ENCODE results near the gene HLTF. TPM values are rescaled to one million over a fixed set of nuclear protein-coding genes. Genes with fewer than 3 reads are reported as not detected.

Gene HLTF
- total RNA-seq, 3 donors from 2014 or later = 9.7 to 25.4 (median 12.1) TPM

GRCh38 chr3:149058602-149059001 is 27.7 kb downstream of the HLTF start:
- ATAC-seq (no peak), DNase-seq (no peak)
- no peaks in the 10 kb centered on the region for H3K4me1 ChIP-seq (ENCODE audit: low read depth)
- intact Hi-C loops (cut with DNase I, micrococcal nuclease) = no loop called here
- no peak for TF ChIP-seq CTCF (IDR thresholded peaks at IDR 0.05)
- H3K9me3 ChIP-seq = no peaks in the 10 kb centered on the region
- H3K36me3 ChIP-seq (ENCODE audit: low read depth) = no peaks in the 10 kb centered on the region
- no peak overlapping the region for H3K4me3 ChIP-seq

- DNase-seq (no peak), ATAC-seq (no peak)
- no peak for TF ChIP-seq CTCF (IDR thresholded peaks at IDR 0.05)
- Histone ChIP-seq H3K9me3 (no peaks in the 10 kb centered on the region), H3K36me3 (ENCODE audit: low read depth) (no peaks in the 10 kb centered on the region), H3K4me3 (no peak overlapping the region), H3K4me1 (ENCODE audit: low read depth) (no peaks in the 10 kb centered on the region)
- intact Hi-C loops (cut with DNase I, micrococcal nuclease) = no loop called here
Observed at GRCh38 chr3:149058198-149058597, 28.1 kb downstream of the HLTF start.

- no peak for TF ChIP-seq CTCF (IDR thresholded peaks at IDR 0.05)
- DNase-seq (no peak), ATAC-seq (no peak)
- H3K4me3 ChIP-seq = no peak overlapping the region
- H3K9me3 ChIP-seq = no peaks in the 10 kb centered on the region
- no peaks in the 10 kb centered on the region for H3K36me3 ChIP-seq (ENCODE audit: low read depth)
- intact Hi-C loops (cut with DNase I, micrococcal nuclease) = no loop called here
- H3K4me1 ChIP-seq (ENCODE audit: low read depth) = no peaks in the 10 kb centered on the region
Observed at GRCh38 chr3:149055575-149055974, 30.8 kb downstream of the HLTF start.

- H3K4me3 ChIP-seq = no peak overlapping the region
- no peak for TF ChIP-seq CTCF (IDR thresholded peaks at IDR 0.05)
- H3K9me3 ChIP-seq = no peaks in the 10 kb centered on the region
- no peaks in the 10 kb centered on the region for H3K36me3 ChIP-seq (ENCODE audit: low read depth)
- H3K4me1 ChIP-seq (ENCODE audit: low read depth) = no peaks in the 10 kb centered on the region
- DNase-seq = no peak
- intact Hi-C loops (cut with DNase I, micrococcal nuclease) = no loop called here
- ATAC-seq = no peak
Observed at GRCh38 chr3:149044339-149045083, 41.8 kb downstream of the HLTF start.

GRCh38 chr3:149042789-149043386 is 43.4 kb downstream of the HLTF start:
- no peak for TF ChIP-seq CTCF (IDR thresholded peaks at IDR 0.05)
- H3K9me3 ChIP-seq = no peaks in the 10 kb centered on the region
- H3K4me1 ChIP-seq (ENCODE audit: low read depth) = no peaks in the 10 kb centered on the region
- DNase-seq (no peak), ATAC-seq (peak; percentile 49)
- no peak overlapping the region for H3K4me3 ChIP-seq
- H3K36me3 ChIP-seq (ENCODE audit: low read depth) = no peaks in the 10 kb centered on the region
- intact Hi-C loops (cut with DNase I, micrococcal nuclease) = no loop called here
